GM11168 (cell line): ENCODE data around the gene STARD13.

Experiments used
- in situ Hi-C: fragments of 300-500 bp; cut with MboI; formaldehyde crosslinking; loops from one replicate; pipeline ENCODE4 v1.12.0; 2022; ENCODE audit warnings: low sequenced_read_pairs; ENCODE audit not compliant: unreplicated experiment

The STARD13 gene

GRCh38 chr13:33208290-33209220, 77.0 kb downstream of the STARD13 start:
- in situ Hi-C loops: loop anchor here (25.0 kb wide), 1 partner anchor 504 kb away; no protein-coding TSS in a partner anchor

- in situ Hi-C loops: loop anchor here (25.0 kb wide), 1 partner anchor 505 kb away; no protein-coding TSS in a partner anchor
Measured at GRCh38 chr13:33207615-33207961, 78.0 kb downstream of the STARD13 start.

- in situ Hi-C loops: loop anchor here (25.0 kb wide), 1 partner anchor 505 kb away; no protein-coding TSS in a partner anchor
Measured at GRCh38 chr13:33206945-33207614, 78.5 kb downstream of the STARD13 start.

GRCh38 chr13:33206425-33206824, 79.1 kb downstream of the STARD13 start:
- in situ Hi-C loops: loop anchor here (25.0 kb wide), 1 partner anchor 506 kb away; no protein-coding TSS in a partner anchor

GRCh38 chr13:33205804-33206221, 79.7 kb downstream of the STARD13 start:
- in situ Hi-C loops: loop anchor here (25.0 kb wide), 1 partner anchor 506 kb away; no protein-coding TSS in a partner anchor

GRCh38 chr13:33205224-33205623, 80.3 kb downstream of the STARD13 start:
- in situ Hi-C loops: loop anchor here (25.0 kb wide), 1 partner anchor 507 kb away; no protein-coding TSS in a partner anchor

GRCh38 chr13:33204130-33204927, 81.2 kb downstream of the STARD13 start:
- in situ Hi-C loops: loop anchor here (25.0 kb wide), 1 partner anchor 508 kb away; no protein-coding TSS in a partner anchor

GRCh38 chr13:33202644-33203169, 82.8 kb downstream of the STARD13 start:
- in situ Hi-C loops: loop anchor here (25.0 kb wide), 1 partner anchor 510 kb away; no protein-coding TSS in a partner anchor

- in situ Hi-C loops: loop anchor here (25.0 kb wide), 1 partner anchor 511 kb away; no protein-coding TSS in a partner anchor
Measured at GRCh38 chr13:33201659-33202058, 83.9 kb downstream of the STARD13 start.

- in situ Hi-C loops: no loop called here
Measured at GRCh38 chr13:33199289-33199850, 86.2 kb downstream of the STARD13 start.

- in situ Hi-C loops: no loop called here
Measured at GRCh38 chr13:33197541-33197971, 88.0 kb downstream of the STARD13 start.

GRCh38 chr13:33196767-33197166, 88.8 kb downstream of the STARD13 start:
- in situ Hi-C loops: no loop called here

GRCh38 chr13:33195693-33196464, 89.7 kb downstream of the STARD13 start:
- in situ Hi-C loops: no loop called here

- in situ Hi-C loops: no loop called here
Measured at GRCh38 chr13:33194820-33195692, 90.5 kb downstream of the STARD13 start.

GRCh38 chr13:33193428-33193974, 92.1 kb downstream of the STARD13 start:
- in situ Hi-C loops: no loop called here

- in situ Hi-C loops: no loop called here
Measured at GRCh38 chr13:33191425-33192210, 93.9 kb downstream of the STARD13 start.

GRCh38 chr13:33189470-33189869, 96.1 kb downstream of the STARD13 start:
- in situ Hi-C loops: no loop called here
